ENCODE results near the gene LYZ. TPM values are rescaled to one million over a fixed set of nuclear protein-coding genes. Genes with fewer than 3 reads are reported as not detected.
"Not testable (repeated sequence)": the region's sequence is repeated elsewhere in the genome, so short reads cannot be mapped to it uniquely, and the experiment has no call there.

LYZ gene
- 10 to 100 TPM in 3 of 4 donors, 1 to 10 TPM in 1; 6.6 to 34.2 (median 16.9) TPM for total RNA-seq

DNA sequence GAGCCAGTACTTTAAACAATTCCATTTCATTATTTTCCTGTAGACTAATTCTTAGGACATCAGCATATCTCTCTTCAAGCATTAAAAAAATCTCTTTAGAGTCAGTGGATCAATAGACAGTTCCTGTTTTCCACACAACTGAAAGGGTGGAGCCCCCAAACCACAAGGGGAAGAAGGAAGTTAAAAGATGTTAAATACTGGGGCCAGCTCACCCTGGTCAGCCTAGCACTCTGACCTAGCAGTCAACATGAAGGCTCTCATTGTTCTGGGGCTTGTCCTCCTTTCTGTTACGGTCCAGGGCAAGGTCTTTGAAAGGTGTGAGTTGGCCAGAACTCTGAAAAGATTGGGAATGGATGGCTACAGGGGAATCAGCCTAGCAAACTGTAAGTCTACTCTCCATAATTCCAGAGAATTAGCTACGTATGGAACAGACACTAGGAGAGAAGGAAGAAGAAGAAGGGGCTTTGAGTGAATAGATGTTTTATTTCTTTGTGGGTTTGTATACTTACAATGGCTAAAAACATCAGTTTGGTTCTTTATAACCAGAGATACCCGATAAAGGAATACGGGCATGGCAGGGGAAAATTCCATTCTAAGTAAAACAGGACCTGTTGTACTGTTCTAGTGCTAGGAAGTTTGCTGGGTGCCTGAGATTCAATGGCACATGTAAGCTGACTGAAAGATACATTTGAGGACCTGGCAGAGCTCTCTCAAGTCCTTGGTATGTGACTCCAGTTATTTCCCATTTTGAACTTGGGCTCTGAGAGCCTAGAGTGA is at the start of gene LYZ:
Gene LYZ (plus strand): TSS at position 220 of the 777 bp plus-strand sequence. CDS start 28 bp downstream, at position 248.
- TF ChIP-seq CTCF (IDR thresholded peaks at IDR 0.05) = no peak
- TF ChIP-seq POLR2A (IDR thresholded peaks at IDR 0.05) = no peak
- Histone ChIP-seq H3K27me3 (no peaks in the 10 kb centered on the region), H3K4me1 (no peaks in the 10 kb centered on the region), H3K27ac (no peak within 1 kb of the TSS), H3K9me3 (no peaks in the 10 kb centered on the region), H3K4me3 (replicated peaks in 1 of 3) (no peak within 1 kb of the TSS), H3K36me3 (no peaks in the 10 kb centered on the region)
- intact Hi-C loops (cut with DNase I) = no loop called here
- WGBS, 2 donors = 74 to 78% methylated on average over 4 of the region's 4 CpGs
- DNase-seq = no peak

DNA sequence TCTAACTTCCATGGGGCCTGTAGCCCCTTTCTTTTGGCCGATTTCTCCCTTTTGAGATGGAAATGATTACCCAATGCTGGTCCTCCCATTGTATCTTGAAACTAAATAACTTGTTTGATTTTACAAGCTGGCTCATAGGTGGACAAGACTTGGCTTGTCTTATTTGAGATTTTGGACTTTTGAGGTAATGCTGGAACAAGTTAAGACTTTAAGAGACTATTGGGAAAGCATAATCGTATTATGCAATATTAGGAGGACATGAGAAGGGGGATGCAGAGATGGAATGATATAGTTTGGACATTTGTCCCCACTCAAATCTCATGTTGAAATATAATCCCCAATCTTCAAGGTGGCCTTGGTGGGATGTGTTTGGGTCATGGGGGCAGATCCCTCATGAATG is 49.2 kb upstream of the LYZ start:
- Histone ChIP-seq H3K4me1 (no peaks in the 10 kb centered on the region), H3K27ac (no peak overlapping the region), H3K4me3 (replicated peaks in 1 of 3) (no peak overlapping the region), H3K9me3 (no peaks in the 10 kb centered on the region), H3K36me3 (no peaks in the 10 kb centered on the region), H3K27me3 (no peaks in the 10 kb centered on the region)
- TF ChIP-seq POLR2A (IDR thresholded peaks at IDR 0.05) (no peak), CTCF (IDR thresholded peaks at IDR 0.05) (no peak)
- intact Hi-C loops (cut with DNase I) = no loop called here
- 81 to 94% methylated on average over 2 of the region's 2 CpGs for WGBS, 2 donors
- DNase-seq = no peak

DNA sequence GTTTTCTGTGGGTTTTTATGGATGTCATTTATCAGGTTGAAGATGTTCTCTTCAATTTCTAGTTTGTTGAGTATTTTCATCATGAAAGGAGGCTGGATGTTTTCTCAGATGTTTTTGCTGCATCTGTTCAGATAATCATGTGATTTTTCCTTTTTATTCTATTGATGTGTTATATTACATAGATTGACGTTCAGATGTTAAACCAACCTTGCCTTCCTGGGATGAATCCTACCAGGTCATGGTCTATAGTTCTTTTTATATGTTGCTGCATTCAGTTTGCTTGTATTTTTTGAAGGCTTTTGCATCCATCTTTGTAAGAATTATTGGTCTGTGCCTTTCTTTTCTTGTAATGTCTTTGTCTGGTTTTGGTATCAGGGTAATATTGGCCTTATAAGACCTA is 43.9 kb upstream of the LYZ start:
- Histone ChIP-seq H3K4me3 (replicated peaks in 1 of 3) (no peak overlapping the region), H3K27ac (no peak overlapping the region), H3K4me1 (no peaks in the 10 kb centered on the region), H3K27me3 (no peaks in the 10 kb centered on the region), H3K9me3 (no peaks in the 10 kb centered on the region), H3K36me3 (no peaks in the 10 kb centered on the region)
- intact Hi-C loops (cut with DNase I) = no loop called here
- 85 to 96% methylated on average over 1 of the region's 1 CpG for WGBS, 2 donors
- TF ChIP-seq POLR2A (IDR thresholded peaks at IDR 0.05) (no peak), CTCF (IDR thresholded peaks at IDR 0.05) (no peak)
- DNase-seq = no peak

- Histone ChIP-seq H3K27me3 (no peaks in the 10 kb centered on the region), H3K36me3 (no peaks in the 10 kb centered on the region), H3K4me1 (no peaks in the 10 kb centered on the region), H3K27ac (no peak overlapping the region), H3K9me3 (no peaks in the 10 kb centered on the region), H3K4me3 (replicated peaks in 1 of 3) (no peak overlapping the region)
- DNase-seq = no peak
- intact Hi-C loops (cut with DNase I) = no loop called here
- TF ChIP-seq POLR2A (IDR thresholded peaks at IDR 0.05) = no peak
- no peak for TF ChIP-seq CTCF (IDR thresholded peaks at IDR 0.05)
- 88 to 89% methylated on average over 3 of the region's 3 CpGs for WGBS, 2 donors
Measured at GRCh38 chr12:69309461-69309860, 38.7 kb upstream of the LYZ start.

DNA sequence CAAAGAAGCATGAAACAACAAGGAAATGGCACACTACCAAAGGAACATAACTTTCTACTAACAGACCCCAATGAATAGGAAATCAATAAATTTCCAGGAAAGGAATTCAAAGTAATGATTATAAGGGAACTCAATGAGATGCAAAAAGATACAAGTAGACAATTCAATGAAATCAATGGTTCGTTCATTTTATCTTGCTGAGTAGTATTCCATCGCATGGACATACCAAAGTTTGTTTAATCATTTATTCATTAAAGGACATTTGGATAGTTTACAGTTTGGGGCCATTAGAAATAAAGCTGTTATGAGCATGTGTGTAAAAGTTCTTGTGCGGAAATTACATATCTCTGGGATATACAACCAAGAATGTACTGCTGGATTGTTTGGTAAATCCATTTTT is 35.0 kb upstream of the LYZ start:
- Histone ChIP-seq H3K9me3 (no peaks in the 10 kb centered on the region), H3K4me1 (no peaks in the 10 kb centered on the region), H3K4me3 (replicated peaks in 1 of 3) (no peak overlapping the region), H3K27me3 (no peaks in the 10 kb centered on the region), H3K36me3 (no peaks in the 10 kb centered on the region), H3K27ac (no peak overlapping the region)
- no peak for DNase-seq
- intact Hi-C loops (cut with DNase I) = no loop called here
- no peak for TF ChIP-seq CTCF (IDR thresholded peaks at IDR 0.05)
- 97 to 99% methylated on average over 3 of the region's 3 CpGs for WGBS, 2 donors

DNA sequence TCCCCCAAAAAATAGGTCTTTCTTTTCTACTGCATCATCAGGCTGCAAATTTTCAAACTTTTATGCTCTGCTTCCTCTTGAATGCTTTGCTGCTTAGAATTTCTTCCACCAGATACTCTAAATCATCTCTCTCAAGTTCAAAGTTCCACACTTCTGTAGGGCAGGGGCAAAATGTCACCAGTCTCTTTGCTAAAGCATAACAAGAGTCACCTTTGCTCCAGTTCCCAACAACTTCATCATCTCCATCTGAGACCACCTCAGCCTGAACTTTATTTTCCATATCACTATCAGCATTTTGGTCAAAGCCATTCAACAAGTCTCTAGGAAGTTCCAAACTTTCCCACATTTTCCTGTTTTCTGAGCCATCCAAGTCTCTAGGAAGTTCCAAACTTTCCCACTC is 31.4 kb upstream of the LYZ start:
- H3K4me1 ChIP-seq; H3K27ac ChIP-seq; H3K27me3 ChIP-seq; H3K4me3 ChIP-seq (replicated peaks in 1 of 3); DNase-seq; intact Hi-C loops (cut with DNase I); H3K9me3 ChIP-seq; H3K36me3 ChIP-seq: not testable (repeated sequence)

DNA sequence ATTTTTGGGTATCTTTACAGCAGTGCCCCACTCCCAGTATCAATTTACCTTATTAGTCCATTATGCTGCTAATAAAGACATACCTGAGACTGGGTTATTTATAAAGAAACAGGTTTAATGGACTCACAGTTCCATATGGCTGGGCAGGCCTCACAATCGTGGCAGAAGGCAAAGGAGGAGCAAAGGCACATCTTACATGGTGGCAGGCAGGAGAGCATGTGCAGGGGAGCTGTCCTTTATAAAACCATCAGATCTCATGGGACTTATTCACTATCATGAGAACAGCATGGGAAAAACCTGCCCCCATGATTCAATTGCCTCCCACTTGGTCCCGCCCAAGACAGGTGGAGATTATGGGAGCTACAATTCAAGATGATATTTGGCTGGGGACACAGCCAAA is 30.9 kb upstream of the LYZ start:
- H3K4me1 ChIP-seq; H3K4me3 ChIP-seq (replicated peaks in 1 of 3); H3K36me3 ChIP-seq; H3K9me3 ChIP-seq; H3K27me3 ChIP-seq; DNase-seq; intact Hi-C loops (cut with DNase I); H3K27ac ChIP-seq: not testable (repeated sequence)
- WGBS, 2 donors = 79 to 81% methylated on average over 2 of the region's 2 CpGs

Measured in thyroid gland (tissue), 4 donors.